ENCODE results near the gene CCDC146.
"Not testable (repeated sequence)": the region's sequence is repeated elsewhere in the genome, so short reads cannot be mapped to it uniquely, and the experiment has no call there.

The CCDC146 gene

DNA sequence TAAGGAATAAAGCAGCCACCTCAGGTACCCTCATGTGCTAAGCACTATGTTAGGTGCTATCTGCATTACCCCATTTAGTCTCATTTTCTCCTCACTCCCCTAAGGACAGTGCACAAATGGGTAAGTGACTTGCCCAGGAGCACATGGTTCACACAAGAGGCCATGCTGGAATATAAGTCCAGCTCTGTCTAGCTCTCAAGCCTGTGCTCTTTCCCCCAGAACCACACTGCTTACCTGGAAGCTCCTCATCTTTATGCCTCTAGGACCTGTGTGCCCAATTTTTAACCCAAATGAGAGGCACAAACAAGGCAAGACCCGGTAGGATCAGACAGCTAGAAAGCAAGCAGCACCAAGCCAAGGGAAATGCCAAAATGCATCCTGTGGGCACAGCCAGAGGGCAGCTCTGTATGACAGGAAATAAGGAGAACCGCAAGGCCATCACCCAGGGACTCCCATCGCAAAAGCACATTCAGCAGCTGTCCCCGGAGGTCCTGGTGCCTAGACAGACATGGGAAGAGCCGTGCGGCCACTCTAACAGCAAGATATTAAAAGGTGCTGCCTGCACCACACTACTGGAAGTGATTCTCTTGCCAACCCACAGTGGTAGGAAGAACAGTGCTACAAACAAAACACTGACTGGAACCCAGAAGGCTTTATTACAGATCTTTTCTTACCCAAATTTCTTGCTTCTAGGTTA, 205.7 kb downstream of the CCDC146 start:
- DNase-seq (ENCODE audit: low spot score) = no peak

DNA sequence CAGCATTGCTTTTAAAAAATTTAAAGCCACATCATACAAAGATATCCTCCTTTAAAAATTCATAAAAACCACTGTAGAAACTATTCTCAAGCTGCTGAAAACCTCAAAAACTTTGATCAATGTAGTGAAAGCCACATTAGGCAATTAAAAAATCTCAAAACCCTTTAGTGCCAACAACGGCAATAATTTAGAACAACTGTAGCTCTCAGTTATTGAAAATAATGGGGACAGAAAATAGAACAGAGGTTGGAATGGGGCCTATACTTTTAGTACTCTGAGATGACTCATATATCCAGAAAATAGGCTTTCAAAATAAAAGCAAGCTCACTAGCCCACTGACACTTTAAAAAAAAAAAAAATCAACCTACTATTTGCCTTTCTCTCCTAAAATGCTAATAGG, 206.3 kb downstream of the CCDC146 start:
- no peak for DNase-seq (ENCODE audit: low spot score)

- DNase-seq (ENCODE audit: low spot score) = no peak
Measured at GRCh38 chr7:77329466-77330168, 207.2 kb downstream of the CCDC146 start.

GRCh38 chr7:77330169-77330882, 207.9 kb downstream of the CCDC146 start:
- no peak for DNase-seq (ENCODE audit: low spot score)

- peak; percentile 57 for DNase-seq (ENCODE audit: low spot score)
Measured at GRCh38 chr7:77331938-77332695, 209.7 kb downstream of the CCDC146 start.

GRCh38 chr7:77334039-77334438, 211.6 kb downstream of the CCDC146 start:
- not testable (repeated sequence) for DNase-seq (ENCODE audit: low spot score)

- no peak for DNase-seq (ENCODE audit: low spot score)
Measured at GRCh38 chr7:77335581-77335980, 213.2 kb downstream of the CCDC146 start.

- DNase-seq (ENCODE audit: low spot score) = no peak
Measured at GRCh38 chr7:77337456-77337990, 215.1 kb downstream of the CCDC146 start.

GRCh38 chr7:77338260-77338659, 215.8 kb downstream of the CCDC146 start:
- DNase-seq (ENCODE audit: low spot score) = no peak

DNA sequence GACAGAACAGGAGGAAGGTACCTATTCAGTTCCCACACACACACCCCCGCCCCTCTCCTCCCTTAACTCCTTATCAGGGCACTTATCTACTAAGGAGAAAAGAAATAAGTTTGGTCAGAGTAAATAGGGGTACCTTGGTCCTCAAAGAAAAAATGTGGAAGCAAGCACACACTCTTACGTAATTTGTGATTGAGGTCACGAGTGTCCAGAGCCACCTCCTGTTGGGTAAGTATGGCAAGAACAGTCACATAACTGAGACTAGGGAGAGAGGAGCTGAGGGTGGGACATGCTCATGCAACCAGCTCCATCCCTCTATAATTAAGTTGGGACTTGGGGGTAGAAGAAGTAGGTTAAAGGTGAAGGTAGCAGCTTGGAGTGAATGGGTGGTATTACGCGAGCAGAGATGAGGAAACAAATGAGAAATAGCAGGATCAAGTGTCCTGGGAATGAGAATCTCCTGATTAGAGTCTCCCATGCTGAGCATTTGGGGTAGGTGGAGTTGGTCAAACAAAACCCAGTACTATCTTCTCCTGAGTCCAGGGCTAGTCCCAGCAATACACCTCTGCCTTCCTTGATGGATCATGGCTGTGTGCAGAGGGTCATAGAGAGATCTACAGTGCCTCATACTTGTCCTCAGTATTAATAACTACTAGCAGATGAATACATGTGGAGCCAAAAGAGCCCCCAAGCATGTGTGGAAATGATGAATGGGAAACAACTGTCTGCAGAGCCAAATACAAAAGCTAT, 216.6 kb downstream of the CCDC146 start:
- DNase-seq (ENCODE audit: low spot score) = no peak

DNA sequence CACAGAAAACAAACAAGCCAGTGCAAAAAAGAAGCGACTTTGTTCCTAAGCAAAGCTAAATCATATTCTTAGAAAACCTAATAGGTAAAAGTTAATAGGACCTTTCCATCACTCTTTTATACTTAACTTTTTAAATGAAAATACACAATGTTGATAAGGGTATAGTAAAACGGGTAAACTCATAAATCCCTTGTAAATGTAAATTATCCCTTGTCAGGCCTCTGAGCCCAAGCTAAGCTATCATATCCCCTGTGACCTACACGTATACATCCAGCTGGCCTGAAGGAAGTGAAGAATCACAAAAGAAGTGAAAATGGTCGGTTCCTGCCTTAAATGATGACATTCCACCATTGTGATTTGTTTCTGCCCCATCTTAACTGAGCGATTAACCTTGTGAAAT, 217.3 kb downstream of the CCDC146 start:
- DNase-seq (ENCODE audit: low spot score) = no peak
